GM18502 (cell line): Measurements from ENCODE around the gene CCR5AS.
"Not testable (repeated sequence)": the region's sequence is repeated elsewhere in the genome, so short reads cannot be mapped to it uniquely, and the experiment has no call there.

Experiments
- ATAC-seq: cut with Tn5 transposase; IDR thresholded peaks from one replicate; pipeline ENCODE4 v1.9.1; 2021; ENCODE audit warnings: mild to moderate bottlenecking; ENCODE audit not compliant: unreplicated experiment, poor library complexity

CCR5AS gene

DNA sequence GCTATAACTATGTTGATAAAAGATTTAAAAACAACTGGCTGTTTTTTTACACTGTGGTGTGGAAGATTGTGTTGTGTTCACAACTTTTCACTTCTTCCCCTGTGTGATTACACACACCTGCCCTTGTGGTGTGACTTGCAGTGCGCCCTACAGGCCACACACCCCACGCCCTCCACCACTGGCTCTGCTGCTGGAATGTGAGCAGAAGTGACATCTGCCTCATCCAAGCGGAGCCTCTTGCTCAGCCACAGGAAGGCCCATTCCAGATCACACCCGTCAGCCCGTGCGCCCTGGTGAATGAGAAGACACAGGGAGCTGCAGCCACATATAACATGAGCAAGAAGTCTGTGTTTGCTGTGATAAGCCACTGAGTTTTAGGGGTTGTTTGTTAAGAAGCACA, 46.0 kb downstream of the CCR5AS start:
- ATAC-seq: no peak

DNA sequence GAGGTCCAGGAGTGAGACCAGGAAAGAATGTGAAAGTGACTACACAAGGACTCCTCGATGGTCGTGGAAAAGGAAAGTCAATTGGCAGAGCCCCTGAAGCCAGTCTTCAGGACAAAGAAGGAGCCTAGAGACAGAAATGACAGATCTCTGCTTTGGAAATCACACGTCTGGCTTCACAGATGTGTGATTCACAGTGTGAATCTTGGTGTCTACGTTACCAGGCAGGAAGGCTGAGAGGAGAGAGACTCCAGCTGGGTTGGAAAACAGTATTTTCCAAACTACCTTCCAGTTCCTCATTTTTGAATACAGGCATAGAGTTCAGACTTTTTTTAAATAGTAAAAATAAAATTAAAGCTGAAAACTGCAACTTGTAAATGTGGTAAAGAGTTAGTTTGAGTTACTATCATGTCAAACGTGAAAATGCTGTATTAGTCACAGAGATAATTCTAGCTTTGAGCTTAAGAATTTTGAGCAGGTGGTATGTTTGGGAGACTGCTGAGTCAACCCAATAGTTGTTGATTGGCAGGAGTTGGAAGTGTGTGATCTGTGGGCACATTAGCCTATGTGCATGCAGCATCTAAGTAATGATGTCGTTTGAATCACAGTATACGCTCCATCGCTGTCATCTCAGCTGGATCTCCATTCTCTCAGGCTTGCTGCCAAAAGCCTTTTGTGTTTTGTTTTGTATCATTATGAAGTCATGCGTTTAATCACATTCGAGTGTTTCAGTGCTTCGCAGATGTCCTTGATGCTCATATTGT, 47.0 kb downstream of the CCR5AS start:
- ATAC-seq: peak; percentile 66

DNA sequence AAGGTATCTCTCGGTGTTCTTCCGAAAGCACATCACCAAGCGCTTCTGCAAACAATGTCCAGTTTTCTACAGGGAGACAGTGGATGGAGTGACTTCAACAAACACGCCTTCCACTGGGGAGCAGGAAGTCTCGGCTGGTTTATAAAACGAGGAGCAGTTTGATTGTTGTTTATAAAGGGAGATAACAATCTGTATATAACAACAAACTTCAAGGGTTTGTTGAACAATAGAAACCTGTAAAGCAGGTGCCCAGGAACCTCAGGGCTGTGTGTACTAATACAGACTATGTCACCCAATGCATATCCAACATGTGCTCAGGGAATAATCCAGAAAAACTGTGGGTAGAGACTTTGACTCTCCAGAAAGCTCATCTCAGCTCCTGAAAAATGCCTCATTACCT, 48.4 kb downstream of the CCR5AS start:
- ATAC-seq: no peak

DNA sequence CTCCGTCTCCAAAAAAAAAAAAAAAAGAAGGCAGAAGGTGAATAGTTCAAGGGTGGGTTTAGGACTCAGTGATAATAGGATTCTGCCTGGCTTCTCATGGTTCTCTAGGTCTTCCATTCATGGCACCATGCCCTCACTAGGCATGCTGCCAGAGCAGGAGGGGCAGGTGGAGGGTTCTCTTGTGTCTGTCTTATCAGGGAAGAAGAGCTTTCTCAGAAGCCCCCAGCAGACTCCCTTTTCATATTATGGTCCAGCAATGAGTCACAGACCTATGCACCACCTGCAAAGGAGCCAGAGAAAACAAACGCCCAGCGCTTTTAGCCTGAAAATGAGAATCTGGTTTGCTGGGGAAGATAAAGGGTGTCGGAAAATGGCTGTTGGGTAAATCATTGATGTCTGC, 50.0 kb downstream of the CCR5AS start:
- no peak for ATAC-seq

DNA sequence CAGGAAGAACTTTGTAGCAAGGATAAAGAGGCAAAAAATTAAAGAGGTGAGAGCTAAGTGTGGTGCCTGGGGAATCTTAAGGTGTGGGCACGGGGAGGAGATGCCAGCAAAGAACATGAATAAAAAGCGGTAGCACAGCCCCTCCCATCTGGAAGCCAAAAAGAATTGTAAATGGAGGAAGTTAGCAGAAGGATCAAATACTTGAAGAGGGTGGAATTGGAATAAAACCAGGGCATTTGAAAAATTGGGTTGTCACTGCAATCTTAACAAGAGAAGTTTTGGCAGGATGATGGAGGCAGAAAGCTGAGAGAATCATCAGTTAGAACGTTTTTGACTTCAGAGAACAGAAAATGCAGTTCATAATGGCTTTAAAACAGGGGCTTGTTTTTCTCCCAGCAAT, 50.6 kb downstream of the CCR5AS start:
- no peak for ATAC-seq

DNA sequence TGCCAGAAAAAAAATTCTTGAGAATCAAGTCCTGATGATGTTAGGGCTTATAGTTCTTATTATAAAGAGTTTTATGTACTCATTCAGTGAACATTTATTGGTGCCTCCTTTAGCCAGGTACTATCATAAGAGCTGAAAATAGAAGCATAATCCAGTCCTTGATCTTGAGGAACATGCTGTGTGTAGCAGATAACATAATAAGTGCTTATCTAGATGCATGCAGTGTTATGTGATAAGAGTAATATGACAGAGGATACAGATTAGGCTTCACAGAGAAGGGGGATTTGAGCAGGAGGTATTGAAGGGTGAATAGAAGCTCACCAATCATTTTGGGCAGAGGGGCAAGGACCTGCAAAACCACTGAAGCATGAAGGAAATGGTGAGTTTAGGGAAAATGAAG, 51.9 kb downstream of the CCR5AS start:
- no peak for ATAC-seq

DNA sequence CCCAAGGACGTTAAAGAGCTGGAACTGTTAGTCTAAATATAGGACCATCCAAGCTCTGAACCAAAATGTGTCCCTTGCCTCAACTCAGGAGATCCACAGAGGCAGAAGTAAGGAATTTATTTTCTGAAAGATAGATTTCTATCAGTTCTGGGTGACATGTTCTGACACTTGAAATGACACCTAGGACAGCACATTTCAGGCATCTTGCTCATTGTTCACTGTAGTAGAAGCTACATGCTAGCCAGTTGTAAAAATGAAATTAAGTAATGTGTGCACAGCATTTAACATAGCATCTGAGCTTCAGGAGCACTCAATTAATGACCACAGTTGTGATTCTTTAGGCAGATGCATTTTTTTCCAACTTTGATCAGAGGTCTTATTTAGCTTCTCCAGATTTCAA, 52.4 kb downstream of the CCR5AS start:
- no peak for ATAC-seq

DNA sequence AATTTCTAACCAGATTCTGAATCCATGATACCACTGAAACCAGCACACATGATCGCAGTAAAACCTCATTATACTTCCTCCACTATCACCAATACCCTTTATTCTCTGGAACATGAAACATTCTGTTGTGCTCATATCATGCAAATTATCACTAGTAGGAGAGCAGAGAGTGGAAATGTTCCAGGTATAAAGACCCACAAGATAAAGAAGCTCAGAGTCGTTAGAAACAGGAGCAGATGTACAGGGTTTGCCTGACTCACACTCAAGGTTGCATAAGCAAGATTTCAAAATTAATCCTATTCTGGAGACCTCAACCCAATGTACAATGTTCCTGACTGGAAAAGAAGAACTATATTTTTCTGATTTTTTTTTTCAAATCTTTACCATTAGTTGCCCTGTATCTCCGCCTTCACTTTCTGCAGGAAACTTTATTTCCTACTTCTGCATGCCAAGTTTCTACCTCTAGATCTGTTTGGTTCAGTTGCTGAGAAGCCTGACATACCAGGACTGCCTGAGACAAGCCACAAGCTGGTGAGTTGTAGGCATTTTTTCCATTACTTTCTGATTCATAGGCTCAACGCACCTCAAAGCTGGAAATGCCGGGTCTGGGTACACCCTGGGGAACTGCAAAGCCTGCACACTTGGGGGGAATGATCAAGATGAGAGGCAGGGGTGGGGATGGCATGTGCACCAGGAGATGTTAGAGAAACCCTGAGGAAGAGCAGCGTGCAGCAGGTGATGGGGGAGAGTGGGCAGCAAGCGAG, 53.0 kb downstream of the CCR5AS start, which contains the start of gene CCR2:
Gene CCR2 (plus strand): TSS at position 465 of the 764 bp plus-strand sequence. CDS start 3,417 bp downstream, outside the sequence.
- no peak for ATAC-seq

DNA sequence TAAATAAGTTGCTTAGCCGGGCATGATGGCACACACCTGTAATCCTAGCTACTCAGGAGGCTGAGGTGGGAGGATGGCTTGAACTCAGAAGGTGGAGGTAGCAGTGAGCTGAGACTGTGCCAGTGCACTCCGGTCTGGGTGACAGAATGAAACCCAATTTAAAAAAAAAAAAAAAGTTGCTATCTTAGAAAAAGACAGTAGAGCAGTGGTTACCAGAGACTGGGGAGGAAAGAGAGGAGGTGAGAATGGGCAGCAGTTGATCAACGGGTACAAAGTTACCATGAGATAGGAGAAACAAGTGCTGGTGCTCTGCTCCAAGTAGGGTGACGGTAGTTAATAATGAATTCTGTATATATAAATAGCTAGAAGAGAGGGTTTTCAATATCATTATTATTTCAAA, 53.8 kb downstream of the CCR5AS start:
- ATAC-seq: no peak

DNA sequence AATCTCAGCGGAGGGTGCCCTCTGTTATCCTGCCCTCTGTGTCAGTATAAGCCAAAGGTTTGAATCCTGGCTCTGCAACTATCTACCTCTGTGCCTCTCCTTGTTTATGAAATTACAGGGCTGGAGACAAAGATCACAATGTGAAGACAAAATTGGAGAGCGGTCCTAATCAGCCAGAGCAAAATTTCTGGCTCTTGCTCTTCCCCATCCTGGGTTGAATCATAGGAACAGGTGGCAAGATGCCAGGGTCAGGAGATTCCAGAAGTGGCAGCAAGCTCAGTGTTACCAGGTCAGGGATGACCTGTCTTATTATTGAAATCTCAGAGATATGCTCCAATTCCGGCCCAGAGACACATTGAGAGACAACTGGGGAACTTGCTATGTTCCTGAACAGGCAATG, 55.2 kb downstream of the CCR5AS start:
- no peak for ATAC-seq

DNA sequence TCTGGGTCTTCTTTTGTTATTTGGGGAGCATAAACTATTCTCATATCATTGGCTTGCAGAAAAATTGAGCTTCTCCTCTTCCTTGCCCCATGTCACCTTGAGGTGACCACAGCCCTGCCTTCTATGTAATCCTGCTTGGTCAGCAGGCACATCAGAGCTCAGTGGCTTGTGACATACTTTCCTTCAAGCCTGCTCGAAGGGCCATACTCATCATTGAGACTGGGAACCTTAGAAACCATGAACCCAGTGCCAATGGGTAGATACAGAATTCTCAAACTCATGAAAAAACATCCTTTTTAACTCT, 56.7 kb downstream of the CCR5AS start:
- peak; percentile 25 for ATAC-seq

DNA sequence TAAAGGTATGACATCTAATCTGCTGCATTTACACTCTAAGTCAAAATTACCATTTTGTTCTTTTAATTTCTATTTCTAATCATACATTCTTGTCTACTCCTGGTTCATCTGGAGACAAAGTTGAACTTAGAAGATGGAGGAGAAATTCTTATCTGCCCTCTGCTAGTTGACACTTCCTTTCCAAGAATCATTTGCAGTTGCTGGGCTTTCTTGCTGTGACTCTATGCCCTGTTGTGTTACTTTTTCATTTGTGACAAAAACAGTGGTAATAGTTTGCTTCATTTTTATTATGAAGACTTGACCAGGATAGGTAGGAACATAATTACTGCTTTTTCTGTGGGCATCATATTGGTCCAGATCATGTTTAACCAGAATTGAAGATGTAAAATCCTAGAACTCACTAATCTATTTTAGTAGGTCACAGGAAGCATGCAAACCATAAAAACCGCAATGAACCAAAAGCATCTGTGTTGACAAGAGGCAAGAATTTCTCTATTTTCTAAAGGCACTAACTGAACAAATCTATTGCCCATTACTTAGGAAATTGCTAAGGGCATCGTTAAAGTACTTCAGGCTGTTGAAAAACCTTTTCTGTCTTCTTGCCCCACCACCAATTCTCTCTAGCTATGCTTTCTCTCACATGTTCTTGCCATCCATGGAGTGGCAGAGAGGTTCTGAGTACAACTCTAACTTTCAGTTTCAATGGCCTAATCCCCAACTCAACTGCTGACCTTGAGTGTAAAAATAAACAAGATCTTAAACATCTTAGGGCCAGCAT, 57.2 kb downstream of the CCR5AS start:
- peak; percentile 80 for ATAC-seq

DNA sequence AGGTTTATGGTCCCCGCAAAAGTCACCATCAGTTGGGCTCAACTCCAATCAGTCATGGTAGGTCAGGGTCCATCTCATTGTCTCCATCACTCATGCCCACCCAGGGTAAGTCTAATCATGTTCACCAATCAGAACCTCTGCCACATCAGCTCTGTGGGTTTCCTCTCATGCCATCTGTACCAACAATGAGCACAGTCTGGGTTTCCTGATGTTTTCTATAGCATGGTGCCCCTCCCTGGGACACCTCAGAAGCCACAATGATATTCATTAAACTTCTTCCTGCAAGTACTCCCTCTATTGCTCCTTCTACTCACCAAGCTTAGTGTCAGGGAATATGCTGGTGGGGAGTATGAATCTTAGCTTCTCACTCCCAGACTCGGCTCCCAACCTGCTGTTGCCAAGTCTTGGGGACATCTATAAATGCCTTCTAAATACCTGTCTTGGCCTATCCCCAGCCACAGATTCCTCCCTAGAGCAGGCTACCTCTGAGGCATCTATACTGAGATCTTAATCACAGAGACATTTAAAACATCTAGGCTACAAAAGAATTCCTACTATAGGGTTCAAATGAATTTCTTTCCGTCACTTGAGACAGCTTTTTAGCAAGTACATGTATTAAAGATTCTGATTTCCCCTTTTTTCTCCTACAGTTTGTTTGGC, 57.9 kb downstream of the CCR5AS start:
- ATAC-seq: no peak

DNA sequence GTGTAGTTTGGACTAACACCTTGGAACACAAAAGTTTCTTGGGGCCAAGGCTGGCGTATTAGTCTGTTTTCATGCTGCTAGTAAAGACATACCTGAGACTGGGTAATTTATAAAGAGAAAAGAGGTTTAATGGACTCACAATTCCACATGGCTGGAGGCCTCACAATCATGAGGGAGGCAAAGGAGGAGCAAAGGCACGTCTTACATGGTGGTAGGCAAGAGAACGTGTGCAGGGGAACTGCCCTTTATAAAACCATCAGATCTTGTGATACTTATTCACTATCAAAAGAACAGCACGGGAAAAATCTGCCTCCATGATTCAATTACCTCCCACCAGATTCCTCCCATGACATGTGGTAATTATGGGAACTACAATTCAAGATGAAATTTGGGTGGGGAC, 62.4 kb downstream of the CCR5AS start:
- ATAC-seq: no peak

DNA sequence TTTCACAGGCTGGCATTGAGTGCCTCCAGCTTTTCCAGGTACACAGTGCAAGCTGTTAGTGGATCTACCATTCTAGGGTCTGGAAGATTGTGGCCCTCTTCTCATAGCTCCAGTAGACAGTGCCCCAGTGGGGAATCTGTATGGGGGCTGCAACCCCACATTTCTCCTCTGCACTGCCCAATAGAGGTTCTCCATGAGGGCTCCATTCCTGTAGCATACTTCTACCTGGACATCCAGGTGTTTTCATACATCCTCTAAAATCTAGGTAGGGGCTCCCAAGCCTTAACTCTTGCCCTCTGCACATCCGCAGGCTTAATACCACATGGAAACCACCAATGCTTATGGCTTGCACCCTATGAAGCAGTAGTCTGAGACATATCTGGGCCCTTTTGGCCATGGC, 68.0 kb downstream of the CCR5AS start:
- ATAC-seq: no peak

DNA sequence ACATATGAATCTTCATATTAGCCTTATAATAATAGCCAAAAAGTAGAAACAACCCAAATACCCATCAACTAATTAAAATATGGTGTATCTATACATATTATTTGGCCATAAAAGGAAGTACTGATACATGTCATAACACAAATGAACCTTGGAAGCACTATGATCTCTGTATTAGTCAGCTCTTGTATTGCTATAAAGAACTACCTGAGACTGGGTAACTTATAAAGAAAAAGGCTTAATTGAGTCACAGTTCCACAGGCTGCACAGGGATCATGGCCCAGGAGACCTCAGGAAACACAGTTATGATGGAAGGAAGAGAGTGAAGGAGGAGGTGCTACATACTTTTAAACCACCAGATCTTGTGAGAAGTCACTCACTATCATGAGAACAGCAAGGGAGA, 69.0 kb downstream of the CCR5AS start:
- ATAC-seq: no peak

DNA sequence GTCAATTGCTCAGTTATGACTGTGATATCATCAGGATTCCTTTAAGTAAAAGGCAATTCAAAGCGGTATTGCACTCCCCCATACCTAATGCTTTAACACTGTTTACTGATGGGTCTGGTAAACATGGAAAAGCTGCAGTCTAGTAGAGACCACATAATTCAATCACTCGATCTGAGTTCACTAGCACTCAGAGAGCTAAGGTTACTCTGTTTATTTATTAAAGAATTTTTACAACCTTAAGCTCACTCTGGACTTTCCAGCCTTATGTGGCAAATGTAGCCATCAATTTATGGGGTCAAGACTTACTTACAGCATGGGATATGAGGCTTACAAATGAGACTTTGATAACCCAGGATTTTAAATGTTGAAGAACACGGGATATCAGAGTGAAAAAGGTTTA, 71.3 kb downstream of the CCR5AS start:
- ATAC-seq: no peak

DNA sequence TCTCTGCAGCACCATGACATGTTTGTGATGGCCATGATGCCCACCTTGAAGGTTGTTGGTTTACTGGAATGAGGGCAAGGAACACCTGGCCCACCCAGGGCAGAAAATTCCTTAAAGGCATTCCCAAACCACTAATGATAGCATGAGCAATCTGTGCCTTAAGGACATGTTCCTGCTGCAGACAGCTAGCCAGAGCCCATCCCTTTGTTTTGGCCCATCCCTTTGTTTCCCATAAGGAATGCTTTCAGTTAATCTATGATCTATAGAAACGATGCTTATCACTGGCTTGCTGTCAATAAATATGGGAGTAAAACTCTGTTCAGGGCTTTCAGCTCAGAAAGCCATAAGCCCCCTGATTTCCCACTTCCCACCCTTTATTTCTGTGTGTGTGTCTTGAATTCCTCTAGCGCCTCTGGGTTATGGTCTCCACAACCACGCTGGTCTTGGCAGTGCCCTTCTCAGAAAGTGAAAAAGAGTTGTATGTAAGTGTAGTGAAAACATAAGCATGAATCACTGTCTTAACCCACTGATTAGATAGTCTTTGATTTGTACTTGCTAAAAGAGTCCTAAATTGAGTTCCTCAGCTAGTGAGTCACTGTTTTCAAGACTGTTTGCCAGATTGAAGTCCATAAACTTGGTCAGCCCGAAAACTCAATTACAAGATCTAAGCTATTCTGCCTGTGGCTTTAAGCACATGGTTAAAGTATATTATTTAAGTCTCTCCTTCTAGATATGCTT, 72.0 kb downstream of the CCR5AS start:
- no peak for ATAC-seq

DNA sequence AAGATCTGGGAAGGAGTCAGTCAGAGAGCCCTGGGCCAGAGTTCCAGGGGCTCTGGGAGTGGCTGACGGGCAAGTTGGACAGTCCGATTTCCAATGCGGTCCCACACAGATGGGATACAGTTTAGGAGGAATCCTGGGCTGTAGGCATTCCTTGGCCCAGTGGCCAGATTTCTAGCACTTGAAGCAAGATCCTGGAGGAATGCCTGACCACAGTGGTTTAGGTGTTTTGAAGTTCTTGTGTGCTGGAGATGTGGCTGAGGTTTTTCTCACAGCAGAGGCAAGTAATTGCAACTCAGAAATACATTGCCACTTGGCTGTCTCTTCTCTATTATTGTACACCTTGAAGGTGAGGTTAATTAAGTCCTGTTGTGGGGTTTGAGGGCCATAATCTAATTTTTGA, 76.2 kb downstream of the CCR5AS start:
- not testable (repeated sequence) for ATAC-seq
